GM12891 (cell line): ENCODE data around the gene NOG.

Experiments
- POLR2A ChIP-seq: IDR thresholded peaks from 2 replicates; pipeline ENCODE4 v1.6.1; 2011; ENCODE audit warnings: low read depth, low read length, control low read depth
- SPI1 ChIP-seq: IDR thresholded peaks from 2 replicates; pipeline ENCODE4 v1.6.1; 2011; ENCODE audit warnings: low read depth, low read length, control low read depth

- TF ChIP-seq POLR2A (no peak), SPI1 (no peak)
These were observed 30.8 kb downstream of the NOG start for GRCh38 chr17:56624309-56624708.
